ENCODE measurements around the gene ADARB2. TPM values are rescaled to one million over a fixed set of nuclear protein-coding genes. Genes with fewer than 3 reads are reported as not detected.
"Not testable (repeated sequence)": the region's sequence is repeated elsewhere in the genome, so short reads cannot be mapped to it uniquely, and the experiment has no call there.

ADARB2 gene
- total RNA-seq, 1 donor from 2014 or later, result 0.08 TPM

- no peak overlapping the region for H3K4me3 ChIP-seq (ENCODE audit: low read depth, low read length)
- TF ChIP-seq, protein P1, sequence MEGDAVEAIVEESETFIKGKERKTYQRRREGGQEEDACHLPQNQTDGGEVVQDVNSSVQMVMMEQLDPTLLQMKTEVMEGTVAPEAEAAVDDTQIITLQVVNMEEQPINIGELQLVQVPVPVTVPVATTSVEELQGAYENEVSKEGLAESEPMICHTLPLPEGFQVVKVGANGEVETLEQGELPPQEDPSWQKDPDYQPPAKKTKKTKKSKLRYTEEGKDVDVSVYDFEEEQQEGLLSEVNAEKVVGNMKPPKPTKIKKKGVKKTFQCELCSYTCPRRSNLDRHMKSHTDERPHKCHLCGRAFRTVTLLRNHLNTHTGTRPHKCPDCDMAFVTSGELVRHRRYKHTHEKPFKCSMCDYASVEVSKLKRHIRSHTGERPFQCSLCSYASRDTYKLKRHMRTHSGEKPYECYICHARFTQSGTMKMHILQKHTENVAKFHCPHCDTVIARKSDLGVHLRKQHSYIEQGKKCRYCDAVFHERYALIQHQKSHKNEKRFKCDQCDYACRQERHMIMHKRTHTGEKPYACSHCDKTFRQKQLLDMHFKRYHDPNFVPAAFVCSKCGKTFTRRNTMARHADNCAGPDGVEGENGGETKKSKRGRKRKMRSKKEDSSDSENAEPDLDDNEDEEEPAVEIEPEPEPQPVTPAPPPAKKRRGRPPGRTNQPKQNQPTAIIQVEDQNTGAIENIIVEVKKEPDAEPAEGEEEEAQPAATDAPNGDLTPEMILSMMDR (IDR thresholded peaks at IDR 0.05; ENCODE audit: insufficient read depth, low read length, poor library complexity, severe bottlenecking), result no peak
These were observed 38.9 kb upstream of the ADARB2 start for GRCh38 chr10:1776127-1776662.

GRCh38 chr10:1774796-1775195 lies 37.5 kb upstream of the ADARB2 start:
- no peak for DNase-seq (ENCODE audit: low read depth)
- Histone ChIP-seq H3K36me3 (ENCODE audit: control insufficient read depth, insufficient read depth, low read length) (no peaks in the 10 kb centered on the region), H3K4me3 (ENCODE audit: low read depth, low read length) (no peak overlapping the region), H3K27me3 (ENCODE audit: control insufficient read depth, insufficient read depth, low read length) (no peaks in the 10 kb centered on the region)
- TF ChIP-seq, protein P1 (IDR thresholded peaks at IDR 0.05; ENCODE audit: insufficient read depth, low read length, poor library complexity, severe bottlenecking), result no peak

More at GRCh38 chr10:1776127-1776662, 38.9 kb upstream of the ADARB2 start:
- DNase-seq (ENCODE audit: low read depth), result no peak
- no peaks in the 10 kb centered on the region for H3K36me3 ChIP-seq (ENCODE audit: control insufficient read depth, insufficient read depth, low read length)
- H3K27me3 ChIP-seq (ENCODE audit: control insufficient read depth, insufficient read depth, low read length), result no peaks in the 10 kb centered on the region

- H3K36me3 ChIP-seq (ENCODE audit: control insufficient read depth, insufficient read depth, low read length); H3K4me3 ChIP-seq (ENCODE audit: low read depth, low read length); DNase-seq (ENCODE audit: low read depth); H3K27me3 ChIP-seq (ENCODE audit: control insufficient read depth, insufficient read depth, low read length): not testable (repeated sequence)
These were observed 35.9 kb upstream of the ADARB2 start for GRCh38 chr10:1773204-1773603.

DNA sequence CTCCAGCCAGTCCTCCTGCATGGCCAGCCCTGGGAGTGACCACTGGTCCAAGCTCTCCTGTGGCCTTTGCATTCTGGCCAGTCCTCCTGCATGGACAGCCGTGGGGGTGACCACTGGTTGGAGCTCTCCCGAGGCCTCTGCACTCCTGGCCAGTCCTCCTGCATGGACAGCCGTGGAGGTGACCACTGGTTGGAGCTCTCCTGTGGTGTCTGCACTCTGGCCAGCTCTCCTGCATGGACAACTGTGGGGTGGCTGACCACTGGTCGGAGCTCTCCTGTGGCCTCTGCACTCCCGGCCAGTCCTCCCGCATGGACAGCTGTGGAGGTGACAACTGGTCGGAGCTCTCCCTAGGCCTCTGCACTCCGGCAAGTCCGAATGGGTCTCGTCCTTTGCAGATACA lies 28.7 kb upstream of the ADARB2 start:
- no peak for DNase-seq (ENCODE audit: low read depth)
- Histone ChIP-seq H3K4me3 (ENCODE audit: low read depth, low read length) (no peak overlapping the region), H3K36me3 (ENCODE audit: control insufficient read depth, insufficient read depth, low read length) (no peaks in the 10 kb centered on the region), H3K27me3 (ENCODE audit: control insufficient read depth, insufficient read depth, low read length) (no peaks in the 10 kb centered on the region)
- TF ChIP-seq, protein P1 (IDR thresholded peaks at IDR 0.05; ENCODE audit: insufficient read depth, low read length, poor library complexity, severe bottlenecking), result no peak

DNA sequence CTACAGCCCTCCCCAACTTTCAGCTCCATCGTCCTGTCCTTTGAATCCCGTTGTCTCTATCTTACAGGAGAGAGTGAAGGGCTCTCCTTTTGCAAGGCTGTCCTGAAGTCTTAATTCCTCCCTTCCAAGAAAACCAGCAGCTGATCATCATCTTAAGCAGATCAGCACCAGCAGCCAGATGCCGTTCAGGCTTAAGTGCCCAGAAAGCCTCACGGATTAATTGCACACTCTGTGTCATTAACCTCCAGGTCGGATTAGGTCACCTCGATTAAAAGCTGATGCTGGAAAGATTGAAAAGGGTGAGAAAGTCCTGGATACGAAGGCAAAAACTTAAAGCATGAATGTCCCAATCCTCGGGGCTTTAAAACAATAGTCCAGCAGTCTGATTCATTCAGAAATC lies 24.8 kb upstream of the ADARB2 start:
- TF ChIP-seq, protein P1 (IDR thresholded peaks at IDR 0.05; ENCODE audit: insufficient read depth, low read length, poor library complexity, severe bottlenecking), result no peak
- no peaks in the 10 kb centered on the region for H3K27me3 ChIP-seq (ENCODE audit: control insufficient read depth, insufficient read depth, low read length)
- no peak overlapping the region for H3K4me3 ChIP-seq (ENCODE audit: low read depth, low read length)
- no peaks in the 10 kb centered on the region for H3K36me3 ChIP-seq (ENCODE audit: control insufficient read depth, insufficient read depth, low read length)
- no peak for DNase-seq (ENCODE audit: low read depth)

GRCh38 chr10:1754506-1755153 lies 17.3 kb upstream of the ADARB2 start:
- Histone ChIP-seq H3K36me3 (ENCODE audit: control insufficient read depth, insufficient read depth, low read length) (no peaks in the 10 kb centered on the region), H3K4me3 (ENCODE audit: low read depth, low read length) (no peak overlapping the region), H3K27me3 (ENCODE audit: control insufficient read depth, insufficient read depth, low read length) (peaks cover 2% of the 10 kb centered on the region)
- no peak for DNase-seq (ENCODE audit: low read depth)
- TF ChIP-seq, protein P1 (IDR thresholded peaks at IDR 0.05; ENCODE audit: insufficient read depth, low read length, poor library complexity, severe bottlenecking), result no peak

All from kidney epithelial cell (primary cell).